ENCODE data around the gene CEP72.
"Not testable (repeated sequence)": the region's sequence is repeated elsewhere in the genome, so short reads cannot be mapped to it uniquely, and the experiment has no call there.

DNA sequence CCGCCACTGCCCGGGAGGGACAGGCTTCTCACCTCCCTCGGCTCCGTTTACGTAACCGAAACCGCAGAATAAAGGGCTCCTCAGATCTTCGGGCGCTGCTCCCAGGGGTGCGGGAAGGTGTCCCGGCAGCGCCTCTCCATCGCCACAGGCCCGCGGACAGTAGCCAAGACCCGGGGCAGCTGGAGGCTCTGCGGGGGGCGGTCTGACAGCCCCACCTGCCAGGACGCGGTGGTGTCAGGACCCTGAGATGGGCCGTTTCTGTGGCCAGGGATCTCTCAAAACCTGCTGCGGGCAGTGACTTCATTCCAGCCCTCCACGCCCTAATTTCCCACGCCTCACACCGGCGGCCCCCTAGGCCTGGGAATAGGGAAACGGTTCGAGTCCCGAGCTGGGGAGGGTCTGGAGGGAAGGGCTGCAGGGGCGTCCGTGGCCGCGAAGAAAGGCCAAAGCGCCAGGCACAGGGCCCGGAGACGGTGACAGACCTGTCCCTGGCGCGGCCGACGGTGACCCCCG, 80.4 kb downstream of the CEP72 start:
- TF ChIP-seq, protein P1, sequence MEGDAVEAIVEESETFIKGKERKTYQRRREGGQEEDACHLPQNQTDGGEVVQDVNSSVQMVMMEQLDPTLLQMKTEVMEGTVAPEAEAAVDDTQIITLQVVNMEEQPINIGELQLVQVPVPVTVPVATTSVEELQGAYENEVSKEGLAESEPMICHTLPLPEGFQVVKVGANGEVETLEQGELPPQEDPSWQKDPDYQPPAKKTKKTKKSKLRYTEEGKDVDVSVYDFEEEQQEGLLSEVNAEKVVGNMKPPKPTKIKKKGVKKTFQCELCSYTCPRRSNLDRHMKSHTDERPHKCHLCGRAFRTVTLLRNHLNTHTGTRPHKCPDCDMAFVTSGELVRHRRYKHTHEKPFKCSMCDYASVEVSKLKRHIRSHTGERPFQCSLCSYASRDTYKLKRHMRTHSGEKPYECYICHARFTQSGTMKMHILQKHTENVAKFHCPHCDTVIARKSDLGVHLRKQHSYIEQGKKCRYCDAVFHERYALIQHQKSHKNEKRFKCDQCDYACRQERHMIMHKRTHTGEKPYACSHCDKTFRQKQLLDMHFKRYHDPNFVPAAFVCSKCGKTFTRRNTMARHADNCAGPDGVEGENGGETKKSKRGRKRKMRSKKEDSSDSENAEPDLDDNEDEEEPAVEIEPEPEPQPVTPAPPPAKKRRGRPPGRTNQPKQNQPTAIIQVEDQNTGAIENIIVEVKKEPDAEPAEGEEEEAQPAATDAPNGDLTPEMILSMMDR (IDR thresholded peaks at IDR 0.05) = not testable (repeated sequence)
- not testable (repeated sequence) for TF ChIP-seq POLR2AphosphoS5 (IDR thresholded peaks at IDR 0.05; ENCODE audit: low read depth, low read length); SMC3 (IDR thresholded peaks at IDR 0.05; ENCODE audit: low read depth, low read length); TAF1 (IDR thresholded peaks at IDR 0.05; ENCODE audit: borderline replicate concordance, low read depth, low read length)
- TF ChIP-seq, protein P2, sequence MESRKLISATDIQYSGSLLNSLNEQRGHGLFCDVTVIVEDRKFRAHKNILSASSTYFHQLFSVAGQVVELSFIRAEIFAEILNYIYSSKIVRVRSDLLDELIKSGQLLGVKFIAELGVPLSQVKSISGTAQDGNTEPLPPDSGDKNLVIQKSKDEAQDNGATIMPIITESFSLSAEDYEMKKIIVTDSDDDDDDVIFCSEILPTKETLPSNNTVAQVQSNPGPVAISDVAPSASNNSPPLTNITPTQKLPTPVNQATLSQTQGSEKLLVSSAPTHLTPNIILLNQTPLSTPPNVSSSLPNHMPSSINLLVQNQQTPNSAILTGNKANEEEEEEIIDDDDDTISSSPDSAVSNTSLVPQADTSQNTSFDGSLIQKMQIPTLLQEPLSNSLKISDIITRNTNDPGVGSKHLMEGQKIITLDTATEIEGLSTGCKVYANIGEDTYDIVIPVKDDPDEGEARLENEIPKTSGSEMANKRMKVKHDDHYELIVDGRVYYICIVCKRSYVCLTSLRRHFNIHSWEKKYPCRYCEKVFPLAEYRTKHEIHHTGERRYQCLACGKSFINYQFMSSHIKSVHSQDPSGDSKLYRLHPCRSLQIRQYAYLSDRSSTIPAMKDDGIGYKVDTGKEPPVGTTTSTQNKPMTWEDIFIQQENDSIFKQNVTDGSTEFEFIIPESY (IDR thresholded peaks at IDR 0.05; ENCODE audit: borderline replicate concordance, low read depth) = not testable (repeated sequence)

Data from SK-N-SH (cell line).